Measurements from ENCODE around the gene LAMC1.

- no peak for TF ChIP-seq EZH2 (IDR thresholded peaks at IDR 0.05; ENCODE audit: borderline replicate concordance, control insufficient read depth, low read depth, low read length)
- TF ChIP-seq BCL11A (IDR thresholded peaks at IDR 0.05; ENCODE audit: low read depth, low read length), result no peak
- TF ChIP-seq RAD21 (IDR thresholded peaks at IDR 0.05; ENCODE audit: insufficient read depth, low read depth, low read length), result no peak
Measured at GRCh38 chr1:183094351-183094750, 71.1 kb downstream of the LAMC1 start.
